ENCODE results near the gene PARD3B.

DNA sequence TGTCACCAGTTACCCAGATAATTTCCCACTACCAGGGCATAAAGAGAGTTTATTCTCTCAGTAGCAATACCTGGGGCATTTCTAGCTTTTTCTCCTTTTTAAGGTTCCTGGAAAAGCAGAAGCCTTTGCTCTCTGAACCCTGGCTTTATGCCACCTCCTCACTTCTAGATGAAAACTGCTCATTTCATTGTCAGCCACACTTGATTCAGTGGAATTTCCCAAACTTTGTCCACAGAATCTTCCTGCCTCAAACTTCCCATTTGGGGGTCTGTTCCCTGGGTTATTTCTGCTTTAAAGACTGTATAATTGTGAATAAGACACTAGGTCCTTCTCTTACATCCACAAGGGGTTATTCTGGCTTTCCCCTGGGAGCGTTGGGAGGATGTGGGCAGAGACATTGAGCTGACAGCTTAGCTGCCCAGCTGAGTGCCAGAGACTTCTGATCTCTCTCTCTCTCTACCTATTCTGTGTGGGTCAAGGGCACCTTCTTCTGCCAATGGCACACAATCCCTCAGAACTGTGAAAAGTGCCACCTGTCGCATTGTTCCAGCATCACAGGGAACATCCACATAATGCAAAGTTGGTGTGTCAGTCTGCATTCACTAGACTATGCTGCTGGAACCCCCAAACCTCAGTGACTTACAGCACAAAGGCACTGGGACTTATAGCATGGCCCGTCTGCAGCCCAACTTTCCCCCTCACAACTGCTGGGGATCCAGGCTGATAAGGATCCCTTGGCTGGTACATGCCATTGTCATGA, 1117.1 kb downstream of the PARD3B start:
- no peak for TF ChIP-seq MXI1 (IDR thresholded peaks at IDR 0.05; ENCODE audit: borderline replicate concordance, low read depth, low read length)
- TF ChIP-seq BHLHE40 (IDR thresholded peaks at IDR 0.05; ENCODE audit: low read depth, low read length), result no peak
- no peak for TF ChIP-seq CTCF (conservative IDR thresholded peaks at IDR 0.05; ENCODE audit: low read depth, low read length)
- TF ChIP-seq MAFK (IDR thresholded peaks at IDR 0.05; ENCODE audit: low read depth, low read length), result no peak
- TF ChIP-seq POLR2A (IDR thresholded peaks at IDR 0.05; ENCODE audit: low read depth, low read length), result no peak
- no peak for TF ChIP-seq CEBPB (IDR thresholded peaks at IDR 0.05; ENCODE audit: low read depth, low read length)
- no peak for TF ChIP-seq ELK1 (IDR thresholded peaks at IDR 0.05; ENCODE audit: borderline replicate concordance, low read depth, low read length)
- TF ChIP-seq RFX5 (IDR thresholded peaks at IDR 0.05; ENCODE audit: low read depth, low read length), result no peak
